Endothelial cell of umbilical vein (primary cell): ENCODE data around the gene HIVEP3. TPM values are rescaled to one million over a fixed set of nuclear protein-coding genes. Genes with fewer than 3 reads are reported as not detected.

Experiments used
- BruUV-seq: library from RNA; stranded (reverse); fragments of 400-500 nt; replicated peaks from 2 replicates; lab custom pipeline; 2021; lab: Mats Ljungman, UMichigan
- CTCF ChIA-PET: fragments of 300-600, 350-600 bp; sonication (Branson Sonifier 250); formaldehyde crosslinking; loops from one replicate; lab custom pipeline; 2021; ENCODE audit warnings: antibody characterized with exemption, inconsistent platforms; lab: Charles Lee
- POLR2A ChIA-PET: fragments of 300-600, 350-600 bp; sonication (Branson Sonifier 250); formaldehyde crosslinking; loops from one replicate; lab custom pipeline; 2021; ENCODE audit warnings: antibody characterized with exemption, inconsistent platforms; lab: Charles Lee
- DNase-seq: peaks from one replicate; pipeline ENCODE4 v3.0.0-alpha.2; 2011; ENCODE audit warnings: low read depth, low spot score
- FAIRE-seq: peaks from 2 replicates; lab custom pipeline; 2011; peaks lifted over from hg19 to GRCh38; lab: Jason Lieb, UNC
- H2AFZ ChIP-seq: 2 replicates; pipeline ENCODE4 v1.6.0; 2012; ENCODE audit warnings: low read depth, low read length, control low read depth, inconsistent platforms
- H3K27ac ChIP-seq: 2 replicates; pipeline ENCODE4 v1.5.1; 2011; ENCODE audit warnings: low read depth, mild to moderate bottlenecking, control low read depth, low read length, moderate library complexity; ENCODE audit not compliant: insufficient read depth
- H3K27me3 ChIP-seq, 2 experiments: 2 replicates each; pipeline versions ENCODE4 v1.6.0 to v1.6.1; 2011; ENCODE audit warnings: low read length in 2 of 2, mixed read lengths in 1 of 2; ENCODE audit not compliant: control insufficient read depth in 2 of 2, insufficient read depth in 2 of 2
- H3K36me3 ChIP-seq, 2 experiments: 2 replicates in 1 of 2; 3 replicates in 1 of 2; pipeline ENCODE4 v1.5.1; 2011; ENCODE audit warnings: low read length in 2 of 2, mild to moderate bottlenecking in 1 of 2, moderate library complexity in 1 of 2; ENCODE audit not compliant: control insufficient read depth in 2 of 2, insufficient read depth in 2 of 2; ENCODE audit errors: extremely low read depth in 1 of 2
- H3K4me1 ChIP-seq: 3 replicates; pipeline ENCODE4 v1.5.1; 2011; ENCODE audit warnings: mild to moderate bottlenecking, low read length; ENCODE audit not compliant: control insufficient read depth, insufficient read depth; ENCODE audit errors: extremely low read depth
- H3K4me2 ChIP-seq: 2 replicates; pipeline ENCODE4 v1.6.1; 2011; ENCODE audit warnings: low read length, control low read depth, mixed read lengths; ENCODE audit not compliant: insufficient read depth
- H3K4me3 ChIP-seq, 3 experiments: fragments of 200-600 bp in 1 of 3; sonication (generic), shearing (Covaris generic) in 1 of 3; replicated peaks in 1 of 3; 2 replicates each; pipeline ENCODE4 v1.5.1; 2011 to 2016; ENCODE audit warnings: control low read depth in 3 of 3, low read length in 3 of 3, mild to moderate bottlenecking in 2 of 3, inconsistent platforms in 1 of 3, low read depth in 1 of 3, moderate library complexity in 1 of 3; ENCODE audit not compliant: insufficient read depth in 1 of 3
- H3K79me2 ChIP-seq: 2 replicates; pipeline ENCODE4 v1.6.0; 2012; ENCODE audit warnings: low read length, inconsistent platforms; ENCODE audit not compliant: control insufficient read depth, insufficient read depth
- H3K9ac ChIP-seq: replicated peaks from 2 replicates; pipeline ENCODE3; 2011; ENCODE audit warnings: low read length, control low read depth; ENCODE audit not compliant: insufficient read depth; ENCODE audit errors: extremely low read depth
- H3K9me1 ChIP-seq: replicated peaks from 3 replicates; pipeline ENCODE4 v1.6.0; 2011; ENCODE audit warnings: mild to moderate bottlenecking, low read length; ENCODE audit not compliant: control insufficient read depth, insufficient read depth; ENCODE audit errors: extremely low read depth
- H3K9me3 ChIP-seq: replicated peaks from 2 replicates; pipeline ENCODE4 v1.5.1; 2012; ENCODE audit warnings: low read length, inconsistent platforms; ENCODE audit not compliant: control insufficient read depth, insufficient read depth
- H4K20me1 ChIP-seq: replicated peaks from 2 replicates; pipeline ENCODE3; 2011; ENCODE audit warnings: mild to moderate bottlenecking, low read length; ENCODE audit not compliant: control insufficient read depth, insufficient read depth; ENCODE audit errors: extremely low read depth
- CTCF ChIP-seq, 2 donors: IDR thresholded peaks; 1 replicate in 1 of 2; 2 replicates in 1 of 2; pipeline ENCODE4 v1.5.1; 2011; ENCODE audit warnings: low read length in 2 of 2, mild to moderate bottlenecking in 2 of 2, moderate library complexity in 2 of 2, control low read depth in 1 of 2, inconsistent platforms in 1 of 2, low read depth in 1 of 2; ENCODE audit not compliant: insufficient read depth in 1 of 2; ENCODE audit errors: extremely low read depth in 1 of 2
- EZH2 ChIP-seq: IDR thresholded peaks from 2 replicates; pipeline ENCODE4 v1.6.1; 2012; ENCODE audit warnings: borderline replicate concordance, low read depth, mild to moderate bottlenecking, moderate library complexity, low read length, inconsistent platforms; ENCODE audit not compliant: severe bottlenecking
- FOS ChIP-seq: IDR thresholded peaks from 2 replicates; pipeline ENCODE4 v1.6.1; 2011; ENCODE audit warnings: mild to moderate bottlenecking, low read length, moderate library complexity, borderline replicate concordance; ENCODE audit not compliant: insufficient read depth
- GATA2 ChIP-seq: IDR thresholded peaks from 2 replicates; pipeline ENCODE4 v1.7.0; 2011; ENCODE audit warnings: low read depth, mild to moderate bottlenecking, moderate library complexity, mixed read lengths, low read length; ENCODE audit not compliant: insufficient read length, insufficient read depth
- JUN ChIP-seq: IDR thresholded peaks from 2 replicates; pipeline ENCODE4 v1.6.1; 2011; ENCODE audit warnings: borderline replicate concordance, low read depth; ENCODE audit not compliant: insufficient read length, insufficient read depth
- MAX ChIP-seq: IDR thresholded peaks from 2 replicates; pipeline ENCODE4 v1.6.1; 2011; ENCODE audit not compliant: insufficient read depth, insufficient read length
- MYC ChIP-seq: IDR thresholded peaks from one replicate; pipeline ENCODE4 v1.6.1; 2011; ENCODE audit warnings: mild to moderate bottlenecking, low read depth, low read length
- POLR2A ChIP-seq: IDR thresholded peaks from 2 replicates; pipeline ENCODE4 v1.6.1; 2012; ENCODE audit warnings: low read depth, mild to moderate bottlenecking, control low read depth, low read length
- POLR2AphosphoS5 ChIP-seq: IDR thresholded peaks from 2 replicates; pipeline ENCODE4 v1.6.1; 2012; ENCODE audit warnings: low read depth, mild to moderate bottlenecking, control low read depth, low read length, moderate library complexity; ENCODE audit not compliant: insufficient read depth
- dilution Hi-C: fragments of 300-500 bp; cut with MboI; formaldehyde crosslinking; loops from one replicate; pipeline ENCODE4 v1.15.0; 2019; ENCODE audit warnings: low sequenced_read_pairs; ENCODE audit not compliant: extremely low pct_ligation_motif_present
- intact Hi-C: fragments of 100-400 bp; cut with micrococcal nuclease; formaldehyde crosslinking; loops from one replicate; pipeline ENCODE4 v1.10.0; 2022
- polyA plus RNA-seq, 4 experiments: library from polyadenylated mRNA; depleted of rRNA in 3 of 4; stranded (reverse) in 3 of 4; unstranded in 1 of 4; fragments of >200 nt; gene quantifications; 2 replicates each; pipeline versions ENCODE4 v1.2.1 to v1.2.3, GENCODE V29; 2011 to 2012; ENCODE audit warnings: missing spikeins in 1 of 4
- total RNA-seq: library from RNA; stranded (reverse); gene quantifications from 2 replicates; pipeline ENCODE4 v1.2.3, GENCODE V29; 2021

Gene HIVEP3
- total and polyA plus RNA-seq, 2 donors (not counting 3 experiments of a cell fraction or from before 2014, with no cell fraction given), result 3.4 to 4.0 TPM

GRCh38 chr1:41941381-41941780, 22.7 kb upstream of the HIVEP3 start:
- Histone ChIP-seq H3K4me1 (no peaks in the 10 kb centered on the region), H3K79me2 (no peaks in the 10 kb centered on the region), H3K4me2 (no peak overlapping the region), H3K4me3 (no peak overlapping the region), H3K27me3 (no peaks in the 10 kb centered on the region), H3K27ac (no peak overlapping the region), H4K20me1 (no peaks in the 10 kb centered on the region), H3K9me3 (no peaks in the 10 kb centered on the region), H3K9me1 (no peaks in the 10 kb centered on the region), H3K9ac (no peak overlapping the region), H2AFZ (no peak overlapping the region), H3K36me3 (no peaks in the 10 kb centered on the region)
- TF ChIP-seq GATA2 (no peak), EZH2 (no peak), POLR2A (no peak), POLR2AphosphoS5 (no peak), JUN (no peak), MAX (no peak), MYC (no peak), FOS (no peak), CTCF (IDR thresholded peaks at IDR 0.05; ENCODE audit: extremely low read depth in 1 of 2, insufficient read depth in 1 of 2, low read depth in 1 of 2, low read length in 2 of 2) (no peak)
- intact Hi-C loops, result no loop called here
- FAIRE-seq (no peak), DNase-seq (no peak)
- CTCF ChIA-PET, result no interaction called here
- BruUV-seq, result no TSS peak
- dilution Hi-C loops, result no loop called here
- POLR2A ChIA-PET, result no interaction called here
